Measurements from ENCODE around the gene GPR68.
"Not testable (repeated sequence)": the region's sequence is repeated elsewhere in the genome, so short reads cannot be mapped to it uniquely, and the experiment has no call there.

GPR68 gene

DNA sequence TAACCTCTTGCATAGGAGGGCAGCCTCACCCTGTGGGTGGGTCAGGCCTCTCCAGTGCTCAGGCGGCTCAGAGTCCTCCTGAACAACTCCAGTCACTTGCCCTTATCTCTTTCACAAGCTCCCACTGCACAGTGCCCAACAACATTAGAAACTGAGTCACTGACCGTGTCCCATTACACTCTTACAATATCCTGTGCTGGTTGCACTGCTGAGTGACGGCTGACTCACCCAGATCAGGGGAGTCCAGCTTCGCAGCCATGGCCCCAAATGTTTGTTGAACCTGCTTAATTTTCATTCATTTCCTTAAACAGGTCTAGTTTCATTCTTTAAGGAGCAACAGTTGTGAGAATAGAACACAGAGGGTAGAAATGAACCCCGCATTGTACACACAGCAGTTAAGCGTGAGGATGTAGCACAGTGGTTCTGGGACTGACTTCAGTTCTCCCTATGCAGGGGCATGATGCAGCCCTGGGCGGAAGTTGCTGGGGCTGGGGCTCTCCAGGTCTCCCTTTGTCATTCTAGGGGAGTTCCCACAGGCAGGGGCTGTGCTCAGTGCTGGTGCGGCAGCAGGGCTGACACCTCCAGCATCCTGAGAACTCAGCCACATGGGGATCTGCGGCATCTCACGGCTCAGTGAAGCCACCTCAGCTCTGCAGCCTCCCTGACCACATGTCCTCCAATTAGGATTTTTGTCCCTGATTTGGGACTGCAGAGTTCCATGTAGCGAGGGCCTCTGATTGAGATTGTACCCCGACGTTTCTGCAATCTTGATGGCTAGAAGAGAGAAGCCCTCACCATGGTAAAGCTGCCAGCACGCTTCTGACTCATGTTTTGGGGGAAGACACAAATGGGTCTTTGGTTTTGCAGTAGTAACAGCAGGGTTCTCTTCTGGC, 16.1 kb downstream of the GPR68 start:
- no peak for DNase-seq

DNA sequence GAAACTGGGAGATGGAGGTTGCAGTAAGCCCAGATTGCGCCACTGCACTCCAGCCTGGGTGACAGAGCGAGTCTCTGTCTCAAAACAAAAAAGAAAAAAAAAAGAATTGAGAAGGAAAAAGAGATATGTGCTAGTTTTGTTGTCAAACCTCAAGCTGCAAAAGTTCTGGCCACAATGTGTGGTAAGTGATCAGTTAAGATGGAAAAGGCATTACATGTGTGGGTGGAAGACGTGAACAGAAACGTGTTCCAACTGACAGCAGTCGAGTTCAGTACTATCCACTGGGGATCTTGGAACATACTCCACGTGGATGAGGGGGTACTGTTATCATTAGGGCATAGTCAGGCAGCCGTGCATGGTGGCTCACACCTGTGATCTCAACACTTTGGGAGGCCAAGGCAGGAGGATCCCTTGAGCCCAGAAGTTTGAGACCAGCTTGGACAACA, 17.3 kb downstream of the GPR68 start:
- DNase-seq: no peak

DNA sequence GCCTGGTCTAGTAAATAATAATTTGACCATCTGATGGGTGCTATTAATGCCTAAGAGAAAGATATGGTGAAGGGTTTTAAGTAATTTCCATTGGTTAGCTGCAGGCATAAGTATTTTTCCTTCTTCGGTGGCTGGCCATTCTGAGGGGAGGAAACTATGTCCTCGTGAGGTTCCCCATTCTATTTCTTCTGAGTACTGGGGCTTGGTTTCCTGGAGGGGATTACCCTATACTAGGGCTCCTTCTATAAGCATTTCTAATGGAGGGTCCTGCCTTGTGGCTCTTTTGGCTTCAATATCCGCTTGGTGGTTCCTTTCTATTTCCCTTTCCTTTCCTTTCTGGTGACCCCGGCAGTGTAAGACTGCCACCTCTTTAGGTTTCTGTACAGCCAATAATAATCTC, 18.1 kb downstream of the GPR68 start:
- not testable (repeated sequence) for DNase-seq

DNA sequence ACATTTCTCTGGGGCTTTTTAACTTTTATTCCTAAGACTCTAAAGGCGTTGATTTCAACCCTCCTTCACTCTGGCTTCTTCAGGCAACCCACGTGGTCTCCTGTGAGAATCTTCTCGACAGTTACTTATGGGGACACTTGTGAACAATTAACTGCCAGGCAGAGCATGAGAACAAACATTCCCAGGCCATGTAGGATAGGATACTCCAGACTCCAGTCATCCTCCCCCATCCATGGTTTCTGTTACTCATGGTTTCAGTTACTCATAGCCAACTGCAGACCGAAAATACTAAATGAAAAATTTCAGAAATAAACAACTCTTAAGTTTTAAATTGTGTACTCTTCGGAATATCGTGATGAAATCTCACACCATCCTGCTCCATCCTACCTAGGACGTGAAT, 19.5 kb downstream of the GPR68 start:
- DNase-seq: no peak

GRCh38 chr14:91223028-91223783, 21.3 kb downstream of the GPR68 start:
- no peak for DNase-seq

DNA sequence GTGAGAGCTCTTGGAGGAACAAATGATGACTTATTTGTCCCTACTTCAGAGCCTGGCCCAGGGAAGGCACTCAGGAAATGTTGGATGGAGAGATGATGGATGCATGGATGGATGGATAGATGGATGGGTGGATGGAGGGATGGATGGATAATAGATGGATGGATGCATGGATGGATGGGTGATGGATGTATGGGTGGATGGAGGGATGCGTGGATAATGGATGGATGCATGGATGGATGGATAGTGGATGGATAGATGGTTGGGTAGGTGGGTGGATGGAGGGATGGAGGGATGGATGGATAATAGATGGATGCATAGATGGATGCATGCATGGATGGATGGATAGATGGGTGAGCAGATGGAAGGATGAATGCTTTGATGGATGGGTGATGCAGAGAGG, 23.2 kb downstream of the GPR68 start:
- no peak for DNase-seq

DNA sequence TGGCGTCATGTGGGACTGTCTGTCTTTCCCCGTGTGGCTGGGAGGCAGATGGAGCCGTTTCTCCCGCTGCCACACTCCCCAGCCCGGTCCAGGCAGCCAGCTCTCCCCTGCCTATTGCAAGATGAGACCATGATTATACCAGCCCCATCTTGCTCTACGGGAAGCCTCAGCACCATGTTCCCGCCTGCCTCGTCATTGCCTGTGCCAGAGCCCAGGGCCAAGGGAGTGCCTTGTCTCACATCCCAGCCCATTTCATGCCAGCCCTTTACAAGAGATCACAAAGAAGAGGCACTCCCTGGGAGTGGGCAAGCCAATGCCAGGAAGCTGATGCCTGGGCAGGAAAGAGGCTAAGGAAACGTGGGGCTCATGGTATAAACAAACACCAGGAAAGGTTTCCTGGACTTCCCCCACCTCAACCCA, 23.9 kb downstream of the GPR68 start:
- DNase-seq: no peak

- no peak for DNase-seq
Measured at GRCh38 chr14:91219517-91220389, 24.8 kb downstream of the GPR68 start.

- DNase-seq: no peak
Measured at GRCh38 chr14:91218014-91218413, 26.5 kb downstream of the GPR68 start.

DNA sequence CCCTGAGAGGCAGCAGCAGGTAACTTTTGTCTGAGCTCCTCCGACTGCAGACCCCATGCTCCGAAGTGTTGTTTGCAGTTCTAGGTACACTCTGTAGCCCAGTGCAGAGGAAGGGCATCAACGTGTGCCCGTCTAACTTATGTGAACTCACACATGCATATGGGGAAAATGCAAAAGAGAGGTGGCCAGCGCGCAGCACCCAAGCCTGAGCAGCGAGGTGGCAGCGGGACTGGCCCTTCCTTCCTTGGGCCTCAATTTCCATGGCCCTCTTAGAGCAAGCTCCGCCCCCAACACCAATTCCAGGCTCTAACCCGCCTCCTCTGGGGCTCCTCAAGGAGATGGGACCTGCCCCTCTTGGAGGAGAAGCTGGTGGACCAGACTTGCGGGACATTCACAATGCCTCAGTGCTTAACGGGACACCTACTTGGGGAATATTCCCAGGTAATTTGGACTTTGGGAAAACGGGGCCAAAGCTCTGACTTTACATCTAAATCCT, 27.7 kb downstream of the GPR68 start:
- DNase-seq: no peak

DNA sequence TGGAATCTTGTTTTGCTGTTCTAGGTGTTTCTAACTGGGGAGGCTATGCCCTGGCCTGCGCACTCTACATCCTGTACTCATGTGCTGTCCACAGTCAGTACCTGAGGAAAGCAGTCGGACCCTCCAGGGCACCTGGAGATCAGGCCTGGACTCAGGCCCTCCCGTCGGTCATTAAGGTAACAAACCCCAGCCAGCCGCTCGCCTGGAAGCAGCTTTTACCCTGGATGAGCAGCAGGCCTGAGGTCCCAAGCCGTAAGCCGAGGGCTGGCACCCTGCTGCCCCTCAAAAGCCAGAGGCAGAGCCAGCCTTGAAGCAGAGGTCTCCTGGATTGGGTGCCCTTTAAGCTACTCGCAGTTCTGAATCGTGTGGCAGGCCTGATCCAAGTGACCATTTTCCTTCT, 29.1 kb downstream of the GPR68 start:
- no peak for DNase-seq

DNA sequence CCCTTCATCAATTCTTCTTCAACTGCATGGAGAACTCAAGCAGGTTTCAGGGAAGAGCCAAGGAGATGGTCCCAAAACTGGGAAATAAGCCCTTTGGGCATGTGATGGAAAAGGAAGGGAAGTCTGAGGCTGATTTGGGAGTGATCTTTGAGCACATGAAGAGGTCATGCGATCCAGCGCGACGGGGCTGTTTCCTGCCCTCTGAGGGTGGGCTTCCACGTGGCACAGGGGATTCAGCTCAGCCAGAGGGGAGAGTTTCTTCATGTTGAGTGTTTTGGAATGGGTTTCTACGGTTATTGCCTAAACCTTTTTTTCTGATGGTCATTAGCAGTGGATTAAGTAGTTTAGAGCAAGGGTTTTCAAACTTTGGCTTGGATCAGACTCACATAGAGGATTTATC, 30.2 kb downstream of the GPR68 start:
- DNase-seq: no peak

DNA sequence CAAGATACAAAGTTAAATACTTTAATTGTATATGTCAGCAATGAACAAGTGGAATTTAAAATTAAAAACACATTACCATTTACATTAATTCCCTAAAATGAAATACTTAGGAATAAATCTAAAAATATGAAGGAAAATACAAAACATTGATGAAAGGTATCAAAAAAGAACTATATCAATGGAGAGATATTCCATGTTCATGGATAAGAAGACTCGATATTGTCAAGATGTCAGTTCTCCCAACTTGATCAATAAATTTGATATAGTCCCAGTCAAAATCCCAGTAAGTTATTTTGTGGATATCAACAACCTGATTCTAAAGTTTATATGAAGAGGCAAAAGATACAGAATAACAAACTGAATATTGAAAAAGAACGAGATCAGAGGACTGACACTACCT, 33.5 kb downstream of the GPR68 start:
- no peak for DNase-seq

- DNase-seq: no peak
Measured at GRCh38 chr14:91207008-91207407, 37.5 kb downstream of the GPR68 start.

- no peak for DNase-seq
Measured at GRCh38 chr14:91205459-91205858, 39.0 kb downstream of the GPR68 start.

DNA sequence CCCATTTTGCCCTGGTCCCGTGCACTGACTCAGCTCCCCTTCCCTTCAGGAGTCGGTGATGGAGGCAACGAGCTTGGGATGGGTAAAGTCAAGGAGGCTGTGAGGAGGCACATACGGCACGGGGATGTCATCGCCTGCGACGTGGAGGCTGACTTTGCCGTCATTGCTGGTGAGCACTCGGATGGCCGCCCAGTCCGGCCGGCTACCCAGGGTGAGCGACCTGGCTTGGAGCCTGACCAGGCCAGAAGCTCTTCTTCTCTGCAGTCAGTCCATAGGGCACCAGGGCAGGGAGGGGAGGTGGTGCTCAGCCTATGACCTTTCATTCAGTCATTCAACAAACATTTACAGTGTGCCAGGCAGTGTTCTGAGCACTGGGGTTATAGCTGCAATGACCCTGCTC, 39.8 kb downstream of the GPR68 start:
- DNase-seq: no peak

GRCh38 chr14:91202234-91202974, 42.1 kb downstream of the GPR68 start:
- DNase-seq: peak in 1 of 2 experiments; percentile 22

DNA sequence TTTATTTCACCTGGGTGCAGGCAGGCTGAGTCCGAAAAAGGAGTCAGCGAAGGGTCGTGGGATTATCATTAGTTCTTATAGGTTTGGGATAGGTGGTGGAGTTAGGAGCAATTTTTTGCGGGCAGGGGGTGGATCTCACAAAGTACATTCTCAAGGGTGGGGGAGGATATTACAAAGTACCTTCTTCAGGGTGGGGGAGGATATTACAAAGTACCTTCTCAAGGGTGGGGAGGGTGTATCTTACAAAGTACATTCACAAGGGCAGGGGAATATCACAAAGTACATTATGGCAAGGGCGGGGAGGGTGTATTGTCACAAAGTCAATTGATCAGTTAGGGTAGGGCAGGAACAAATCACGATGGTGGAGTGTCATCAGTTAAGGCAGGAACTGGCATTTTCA, 43.7 kb downstream of the GPR68 start:
- DNase-seq: not testable (repeated sequence)

DNA sequence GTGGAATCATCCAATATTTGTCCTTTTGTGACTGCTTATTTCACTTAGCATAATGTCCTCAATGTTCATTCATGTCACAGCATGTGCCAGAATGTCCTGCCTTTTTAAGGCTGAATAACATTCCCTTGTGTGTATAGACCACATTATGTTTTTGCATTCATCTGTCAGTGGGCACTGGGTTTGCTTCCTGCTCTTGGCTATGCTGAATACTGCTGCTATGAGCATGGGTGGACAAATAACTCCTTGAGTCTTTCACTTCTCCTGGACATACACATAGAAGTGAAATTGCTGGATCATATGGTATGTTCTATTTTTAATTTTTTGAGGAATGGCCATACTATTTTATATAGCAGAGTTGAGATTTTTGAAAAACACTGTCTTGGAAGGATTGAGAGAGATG, 46.9 kb downstream of the GPR68 start:
- no peak for DNase-seq

GRCh38 chr14:91195881-91196280, 48.6 kb downstream of the GPR68 start:
- DNase-seq: no peak

DNA sequence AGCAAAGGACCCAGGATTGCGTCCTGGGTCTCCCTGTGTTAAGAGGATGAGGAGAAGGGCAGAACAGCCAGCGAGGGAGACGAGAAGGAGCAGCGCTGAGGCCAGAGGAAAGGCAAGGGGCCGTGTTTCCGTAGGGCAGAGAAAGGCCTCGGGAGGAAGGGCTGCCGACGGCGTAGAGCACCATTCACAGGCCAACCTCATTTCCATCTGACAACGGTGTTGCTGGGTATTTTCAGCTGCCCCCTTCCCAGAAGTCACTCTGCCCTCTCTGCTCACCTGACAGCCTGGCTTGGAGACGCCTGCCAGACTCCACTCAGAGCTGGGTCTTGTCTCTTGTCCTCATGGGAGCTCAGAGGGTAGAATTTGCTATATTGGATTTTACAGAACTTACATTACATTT, 51.4 kb downstream of the GPR68 start:
- no peak for DNase-seq

DNA sequence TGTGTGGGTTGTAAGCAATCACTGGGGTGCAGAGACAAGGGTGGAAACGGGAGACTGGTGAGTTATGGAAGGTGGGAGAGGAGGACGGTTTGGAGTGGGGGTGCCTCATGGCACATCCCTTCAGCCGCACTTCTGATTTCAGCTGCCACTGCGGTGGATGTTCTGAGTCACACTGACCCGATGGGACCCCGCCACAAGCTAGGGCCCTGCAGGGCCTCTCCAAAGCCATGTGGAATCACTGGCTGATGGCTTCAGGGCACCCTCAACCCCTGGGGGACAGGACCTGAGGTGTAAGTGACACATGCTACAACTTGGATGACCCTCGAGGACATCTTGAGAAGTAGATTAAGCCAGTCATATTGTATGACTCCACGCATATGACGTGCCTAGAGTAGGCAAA, 53.7 kb downstream of the GPR68 start:
- no peak for DNase-seq
